GM23338 (cell line): Measurements from ENCODE around the gene GBE1. TPM values are rescaled to one million over a fixed set of nuclear protein-coding genes. Genes with fewer than 3 reads are reported as not detected.

Source experiments
- ATAC-seq: fragments of 200-7000 bp; cut with Tn5 transposase; 3 replicates; pipeline ENCODE4 v1.9.1; 2020
- DNase-seq: peaks from one replicate; pipeline ENCODE4 v3.0.0-alpha.2; 2015; ENCODE audit warnings: low spot score
- H2AFZ ChIP-seq: fragments of 200-600 bp; sonication (generic); 2 replicates; pipeline ENCODE4 v1.8.0; 2016; ENCODE audit warnings: antibody characterized with exemption, mild to moderate bottlenecking, moderate library complexity
- H3F3A ChIP-seq: fragments of 200-600 bp; sonication (generic); replicated peaks from 2 replicates; pipeline ENCODE4 v1.8.0; 2017; ENCODE audit warnings: antibody characterized with exemption, mixed run types, low read depth
- H3K27ac ChIP-seq: fragments of 200-600 bp; sonication (generic); 2 replicates; pipeline ENCODE4 v1.6.1; 2016; ENCODE audit warnings: low read depth
- H3K27me3 ChIP-seq: fragments of 200-600 bp; sonication (generic); 2 replicates; pipeline ENCODE4 v1.8.0; 2016; ENCODE audit warnings: mild to moderate bottlenecking, mixed run types, moderate library complexity; ENCODE audit not compliant: insufficient read depth
- H3K36me3 ChIP-seq: fragments of 200-600 bp; sonication (generic); 2 replicates; pipeline ENCODE4 v1.8.0; 2016; ENCODE audit warnings: mild to moderate bottlenecking; ENCODE audit not compliant: insufficient read depth
- H3K4me1 ChIP-seq: fragments of 200-600 bp; sonication (generic); 2 replicates; pipeline ENCODE4 v1.8.0; 2016; ENCODE audit warnings: mild to moderate bottlenecking, moderate library complexity; ENCODE audit not compliant: insufficient read depth
- H3K4me2 ChIP-seq: fragments of 200-600 bp; sonication (generic); 2 replicates; pipeline ENCODE4 v1.7.1; 2017; ENCODE audit warnings: mixed run types
- H3K4me3 ChIP-seq: fragments of 200-600 bp; sonication (generic); 2 replicates; pipeline ENCODE4 v1.6.1; 2016; ENCODE audit warnings: mixed run types
- H3K79me2 ChIP-seq: fragments of 200-600 bp; sonication (generic); replicated peaks from 2 replicates; pipeline ENCODE4 v1.8.0; 2017; ENCODE audit warnings: mild to moderate bottlenecking; ENCODE audit not compliant: insufficient read depth
- H3K9me2 ChIP-seq: fragments of 200-600 bp; sonication (generic); 2 replicates; pipeline ENCODE4 v1.8.0; 2017; ENCODE audit not compliant: insufficient read depth
- H4K20me1 ChIP-seq: fragments of 200-600 bp; sonication (generic); replicated peaks from 2 replicates; pipeline ENCODE4 v1.8.0; 2017; ENCODE audit warnings: mild to moderate bottlenecking; ENCODE audit not compliant: insufficient read depth
- H3K27ac Mint-ChIP-seq: 2 replicates; pipeline ENCODE4 v1.8.0; 2020; ENCODE audit warnings: inconsistent platforms, mild to moderate bottlenecking, moderate library complexity, mixed read lengths
- H3K27me3 Mint-ChIP-seq: 3 replicates; pipeline ENCODE4 v1.8.0; 2022; ENCODE audit warnings: low read depth, mild to moderate bottlenecking, moderate library complexity, mixed read lengths, inconsistent platforms; ENCODE audit not compliant: insufficient read depth, poor library complexity
- H3K36me3 Mint-ChIP-seq: 3 replicates; pipeline ENCODE4 v1.8.0; 2021; ENCODE audit warnings: low read depth, mild to moderate bottlenecking, inconsistent platforms, moderate library complexity, mixed read lengths
- H3K4me1 Mint-ChIP-seq: 3 replicates; pipeline ENCODE4 v1.8.0; 2020; ENCODE audit warnings: mild to moderate bottlenecking, inconsistent platforms, mixed read lengths
- H3K4me3 Mint-ChIP-seq: 3 replicates; pipeline ENCODE4 v1.8.0; 2021; ENCODE audit warnings: moderate library complexity, mild to moderate bottlenecking, inconsistent platforms, mixed read lengths
- H3K9me3 Mint-ChIP-seq: 3 replicates; pipeline ENCODE4 v1.8.0; 2020; ENCODE audit warnings: moderate library complexity, mild to moderate bottlenecking, inconsistent platforms, mixed read lengths
- CTCF ChIP-seq, 2 experiments: fragments of 200-600 bp in 1 of 2; sonication (generic) in 1 of 2; conservative IDR thresholded peaks; 2 replicates each; pipeline versions ENCODE4 v1.5.1 to v1.6.1; 2016 to 2017; ENCODE audit warnings: antibody characterized with exemption in 2 of 2, low read depth in 2 of 2, mild to moderate bottlenecking in 2 of 2, moderate library complexity in 1 of 2
- EZH2phosphoT487 ChIP-seq: fragments of 200-600 bp; sonication (generic); IDR thresholded peaks from one replicate; pipeline ENCODE4 v1.8.1; 2018; ENCODE audit warnings: antibody characterized with exemption; ENCODE audit not compliant: unreplicated experiment
- NANOG ChIP-seq: IDR thresholded peaks from 2 replicates; pipeline ENCODE4 v1.6.1; 2016; ENCODE audit warnings: antibody characterized with exemption, borderline replicate concordance
- POLR2AphosphoS5 ChIP-seq: IDR thresholded peaks from 2 replicates; pipeline ENCODE4 v1.6.1; 2016; ENCODE audit warnings: antibody characterized with exemption, low read depth
- ZNF114 ChIP-seq: fragments of 250-450 bp; sonication (Bioruptor Pico); IDR thresholded peaks from 2 replicates; pipeline ENCODE4 v1.5.0; 2020; ENCODE audit warnings: mild to moderate bottlenecking, moderate library complexity
- ZNF331 ChIP-seq: fragments of 250-450 bp; sonication (Bioruptor Pico); IDR thresholded peaks from 2 replicates; pipeline ENCODE4 v1.5.0; 2020; ENCODE audit warnings: low read depth, mild to moderate bottlenecking, moderate library complexity
- polyA plus RNA-seq: library from polyadenylated mRNA; unstranded; fragments of >200 nt; fragmentation: Nextera tagmentation; extraction: Ambion mirVana; gene quantifications from 2 replicates; pipeline ENCODE4 v1.2.1, GENCODE V29; 2016
- total RNA-seq: library from RNA; depleted of rRNA; stranded (reverse); fragments of >200 nt; shearing (Covaris generic); gene quantifications from 2 replicates; pipeline ENCODE4 v1.2.3, GENCODE V29; 2014
- TF ChIP-seq, protein P1 (sequence below): IDR thresholded peaks from one replicate; pipeline ENCODE4 v1.6.1; 2018; ENCODE audit warnings: antibody characterized with exemption; ENCODE audit not compliant: unreplicated experiment

Gene GBE1
- total and polyA plus RNA-seq, 2 experiments from 2014 or later, result 6.4 to 12.2 TPM

- H3K27ac Mint-ChIP-seq, result no peak overlapping the region
These were observed 111.3 kb downstream of the GBE1 start for GRCh38 chr3:81650187-81650586.

GRCh38 chr3:81645248-81645647 is 116.2 kb downstream of the GBE1 start:
- Histone ChIP-seq H3K4me3 (no peak overlapping the region), H2AFZ (no peak overlapping the region), H3K27me3 (no peaks in the 10 kb centered on the region), H3K9me2 (no peaks in the 10 kb centered on the region), H3K4me1 (no peaks in the 10 kb centered on the region), H3K27ac (no peak overlapping the region), H3F3A (no peaks in the 10 kb centered on the region), H3K79me2 (no peaks in the 10 kb centered on the region), H3K4me2 (no peak overlapping the region), H4K20me1 (no peaks in the 10 kb centered on the region), H3K36me3 (no peaks in the 10 kb centered on the region)
- no peaks in the 10 kb centered on the region for H3K4me1 Mint-ChIP-seq
- DNase-seq (no peak), ATAC-seq (no peak)
- no peak overlapping the region for H3K27ac Mint-ChIP-seq
- H3K36me3 Mint-ChIP-seq, result no peaks in the 10 kb centered on the region
- TF ChIP-seq ZNF114, result no peak
- TF ChIP-seq CTCF (conservative IDR thresholded peaks at IDR 0.05; ENCODE audit: low read depth in 2 of 2), result no peak
- no peak for TF ChIP-seq POLR2AphosphoS5
- TF ChIP-seq, protein P1, sequence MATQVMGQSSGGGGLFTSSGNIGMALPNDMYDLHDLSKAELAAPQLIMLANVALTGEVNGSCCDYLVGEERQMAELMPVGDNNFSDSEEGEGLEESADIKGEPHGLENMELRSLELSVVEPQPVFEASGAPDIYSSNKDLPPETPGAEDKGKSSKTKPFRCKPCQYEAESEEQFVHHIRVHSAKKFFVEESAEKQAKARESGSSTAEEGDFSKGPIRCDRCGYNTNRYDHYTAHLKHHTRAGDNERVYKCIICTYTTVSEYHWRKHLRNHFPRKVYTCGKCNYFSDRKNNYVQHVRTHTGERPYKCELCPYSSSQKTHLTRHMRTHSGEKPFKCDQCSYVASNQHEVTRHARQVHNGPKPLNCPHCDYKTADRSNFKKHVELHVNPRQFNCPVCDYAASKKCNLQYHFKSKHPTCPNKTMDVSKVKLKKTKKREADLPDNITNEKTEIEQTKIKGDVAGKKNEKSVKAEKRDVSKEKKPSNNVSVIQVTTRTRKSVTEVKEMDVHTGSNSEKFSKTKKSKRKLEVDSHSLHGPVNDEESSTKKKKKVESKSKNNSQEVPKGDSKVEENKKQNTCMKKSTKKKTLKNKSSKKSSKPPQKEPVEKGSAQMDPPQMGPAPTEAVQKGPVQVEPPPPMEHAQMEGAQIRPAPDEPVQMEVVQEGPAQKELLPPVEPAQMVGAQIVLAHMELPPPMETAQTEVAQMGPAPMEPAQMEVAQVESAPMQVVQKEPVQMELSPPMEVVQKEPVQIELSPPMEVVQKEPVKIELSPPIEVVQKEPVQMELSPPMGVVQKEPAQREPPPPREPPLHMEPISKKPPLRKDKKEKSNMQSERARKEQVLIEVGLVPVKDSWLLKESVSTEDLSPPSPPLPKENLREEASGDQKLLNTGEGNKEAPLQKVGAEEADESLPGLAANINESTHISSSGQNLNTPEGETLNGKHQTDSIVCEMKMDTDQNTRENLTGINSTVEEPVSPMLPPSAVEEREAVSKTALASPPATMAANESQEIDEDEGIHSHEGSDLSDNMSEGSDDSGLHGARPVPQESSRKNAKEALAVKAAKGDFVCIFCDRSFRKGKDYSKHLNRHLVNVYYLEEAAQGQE, result no peak
- TF ChIP-seq ZNF331 (CRISPR knock-in tag), result no peak
- no peak overlapping the region for H3K4me3 Mint-ChIP-seq
- no peaks in the 10 kb centered on the region for H3K9me3 Mint-ChIP-seq
- no peaks in the 10 kb centered on the region for H3K27me3 Mint-ChIP-seq

More at GRCh38 chr3:81650187-81650586, 111.3 kb downstream of the GBE1 start:
- TF ChIP-seq NANOG (no peak), EZH2phosphoT487 (no peak)
- H3K4me1 Mint-ChIP-seq, result no peaks in the 10 kb centered on the region
- Histone ChIP-seq H3K4me1 (no peaks in the 10 kb centered on the region), H4K20me1 (no peaks in the 10 kb centered on the region), H3K9me2 (no peaks in the 10 kb centered on the region), H3F3A (no peaks in the 10 kb centered on the region), H3K4me2 (no peak overlapping the region), H3K36me3 (no peaks in the 10 kb centered on the region), H3K27ac (no peak overlapping the region), H3K79me2 (no peaks in the 10 kb centered on the region), H3K4me3 (no peak overlapping the region), H3K27me3 (no peaks in the 10 kb centered on the region), H2AFZ (no peak overlapping the region)
- H3K27me3 Mint-ChIP-seq, result no peaks in the 10 kb centered on the region
- no peak overlapping the region for H3K4me3 Mint-ChIP-seq
- H3K9me3 Mint-ChIP-seq, result no peaks in the 10 kb centered on the region
- no peaks in the 10 kb centered on the region for H3K36me3 Mint-ChIP-seq
- DNase-seq (no peak), ATAC-seq (no peak)
